HCT116 (cell line): Measurements from ENCODE around the gene ARHGAP10.

Source experiments
- ATF3 ChIP-seq: IDR thresholded peaks from 2 replicates; pipeline ENCODE4 v1.6.1; 2012
- CTCF ChIP-seq, 3 experiments: fragments of 200-600 bp in 1 of 3; sonication (generic) in 1 of 3; IDR thresholded peaks in 2 of 3; conservative IDR thresholded peaks in 1 of 3; 2 replicates each; pipeline ENCODE4 v1.5.1; 2012 to 2017; ENCODE audit warnings: low read depth in 2 of 3, low read length in 2 of 3, antibody characterized with exemption in 1 of 3, borderline replicate concordance in 1 of 3, control low read depth in 1 of 3, mild to moderate bottlenecking in 1 of 3, mixed read lengths in 1 of 3, mixed run types in 1 of 3, moderate library complexity in 1 of 3; ENCODE audit not compliant: insufficient read depth in 1 of 3
- JUND ChIP-seq: IDR thresholded peaks from 2 replicates; pipeline ENCODE4 v1.6.1; 2012
- POLR2A ChIP-seq: IDR thresholded peaks from 2 replicates; pipeline ENCODE4 v1.7.0; 2011; ENCODE audit warnings: borderline replicate concordance; ENCODE audit not compliant: insufficient read depth, insufficient read length; ENCODE audit errors: extremely low read depth
- YY1 ChIP-seq: IDR thresholded peaks from 2 replicates; pipeline ENCODE4 v1.6.1; 2011; ENCODE audit warnings: low read length, low read depth, moderate library complexity, mild to moderate bottlenecking; ENCODE audit not compliant: insufficient replicate concordance; ENCODE audit errors: extremely low read depth
- ZFX ChIP-seq: fragments of 450-650 bp; IDR thresholded peaks from 2 replicates; pipeline ENCODE4 v1.6.1; 2017

DNA sequence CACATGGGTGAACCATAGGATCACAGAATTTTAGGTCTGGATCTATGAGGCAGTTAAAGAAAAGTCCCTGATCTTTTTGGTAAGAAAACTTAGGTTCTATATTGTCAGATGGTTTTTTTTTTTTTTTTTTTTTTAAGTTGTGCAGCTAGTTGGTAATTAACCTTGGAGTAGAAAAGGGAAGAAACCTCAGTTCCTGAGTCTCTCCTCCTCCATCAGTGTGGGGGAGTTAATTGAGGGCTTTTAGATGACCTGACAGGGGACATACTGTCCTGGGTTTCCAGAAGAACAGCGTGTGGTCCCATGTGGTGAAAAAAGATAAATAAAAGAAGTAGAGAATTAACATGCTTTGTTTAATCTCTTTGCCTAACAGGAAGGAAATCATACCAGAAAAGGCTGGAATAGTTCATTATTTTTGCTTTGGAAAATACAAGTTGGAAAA, 123.7 kb downstream of the ARHGAP10 start:
- TF ChIP-seq POLR2A (no peak), ATF3 (no peak), ZFX (no peak), CTCF (IDR thresholded peaks at IDR 0.05 in 2 of 3, conservative IDR thresholded peaks at IDR 0.05 in 1 of 3; ENCODE audit: borderline replicate concordance in 1 of 3, insufficient read depth in 1 of 3, low read depth in 2 of 3, low read length in 2 of 3) (no peak), YY1 (no peak), JUND (no peak)
